Heart left ventricle (tissue), 16 donors: Measurements from ENCODE around the gene EGR4. TPM values are rescaled to one million over a fixed set of nuclear protein-coding genes. Genes with fewer than 3 reads are reported as not detected.

ENCODE experiments used
- ATAC-seq, 4 donors: fragments of 200-7000 bp; cut with Tn5 transposase; one replicate each; pipeline ENCODE4 v1.9.1; 2020 to 2022; ENCODE audit warnings: moderate library complexity in 4 of 4, mild to moderate bottlenecking in 3 of 4, moderate number of reproducible peaks in 1 of 4
- DNase-seq, 5 donors: peaks; one replicate each; pipeline ENCODE4 v3.0.0-alpha.2; 2020
- H3K27ac ChIP-seq, 12 donors: fragments of 200-600 bp; sonication (generic) in 4 of 12; one replicate each; pipeline versions ENCODE4 v1.5.0 to v1.8.0; 2016 to 2022; ENCODE audit warnings: mild to moderate bottlenecking in 2 of 12
- H3K27me3 ChIP-seq, 9 donors: fragments of 200-600 bp; sonication (generic) in 2 of 9; one replicate each; pipeline versions ENCODE4 v1.5.1 to v1.8.0; 2016 to 2022; ENCODE audit warnings: mild to moderate bottlenecking in 3 of 9
- H3K36me3 ChIP-seq, 9 donors: fragments of 200-600 bp; sonication (generic) in 2 of 9; one replicate each; pipeline versions ENCODE4 v1.5.0 to v1.8.0; 2018 to 2022; ENCODE audit warnings: mild to moderate bottlenecking in 2 of 9
- H3K4me1 ChIP-seq, 12 donors: fragments of 200-600 bp; sonication (generic) in 4 of 12; one replicate each; pipeline versions ENCODE4 v1.5.0 to v1.8.0; 2016 to 2022; ENCODE audit warnings: mild to moderate bottlenecking in 3 of 12
- H3K4me3 ChIP-seq, 12 donors: fragments of 200-600 bp; sonication (generic) in 4 of 12; one replicate each; pipeline versions ENCODE4 v1.5.0 to v1.8.0; 2017 to 2022; ENCODE audit warnings: mild to moderate bottlenecking in 9 of 12, moderate library complexity in 4 of 12
- H3K9me3 ChIP-seq, 12 donors: fragments of 200-600 bp; sonication (generic) in 4 of 12; one replicate each; pipeline versions ENCODE4 v1.5.0 to v1.8.0; 2016 to 2022; ENCODE audit warnings: mild to moderate bottlenecking in 1 of 12
- CTCF ChIP-seq, 12 donors: fragments of 200-600 bp; sonication (generic) in 4 of 12; IDR thresholded peaks; one replicate each; pipeline versions ENCODE4 v1.5.0 to v1.8.0; 2018 to 2022; ENCODE audit warnings: antibody characterized with exemption in 12 of 12, mild to moderate bottlenecking in 5 of 12
- POLR2A ChIP-seq, 2 donors: fragments of 450-650 bp; IDR thresholded peaks; one replicate each; pipeline ENCODE4 v1.6.1; 2017; ENCODE audit warnings: antibody characterized with exemption in 2 of 2, mild to moderate bottlenecking in 2 of 2, moderate library complexity in 2 of 2
- WGBS, 4 donors: extraction: QIAGEN DNeasy Blood & Tissue Kit in 2 of 4; methylation state at CpG; one replicate each; pipeline versions ENCODE4 v1.1.5 to v1.1.7; 2013 to 2018; 5-methylcytosine and 5-hydroxymethylcytosine counted together
- intact Hi-C, 10 donors: fragments of 100-400 bp; cut with DNase I; formaldehyde crosslinking; loops; one replicate each; pipeline versions ENCODE4 v1.11.1 to v1.14.2; 2022
- polyA plus RNA-seq, 2 donors: library from polyadenylated mRNA; stranded (reverse); fragments of 200-250 nt; gene quantifications; one replicate each; pipeline ENCODE4 v1.2.3, GENCODE V29; 2013
- total RNA-seq, 9 donors: library from RNA; depleted of rRNA in 2 of 9; stranded (reverse); fragments of >200 nt in 2 of 9; fragmentation: NEBNext Ultra II Directional in 3 of 9; extraction: Animal tissue kit (Norgen Biotek cat#: 25700) in 3 of 9; gene quantifications; one replicate each; pipeline versions ENCODE4 v1.1.0 to v1.2.4, GENCODE V29; 2016 to 2023
- donor health status: ischemic (EF 13 %, LVEDD 7.1; RV severe dilation, severe dysfunction).
- donor health status: healthy with polysubstance abuse.
- donor health status: DM: no; HTN: yes; CAD: no.
- donor health status: DM: no; HTN: no; CAD: no.
- donor health status: ischemic (EF 25% LVEDD 6.9; RV normal size, moderate dysfunction).
- donor health status: ischemic (EF 25% LVEDD 5.7; RV mildly dilated, moderate dysfunction).
- donor health status: healthy.
- donor health status: DM: yes; HTN: yes; CAD: no.
- donor health status: ischemic (EF 35%, LVEDD 5.7; RV mildly dilated, moderate dysfunction).
- donor health status: nonischemic (EF 11% LVEDD 7.7; RV severe dilation, severe dysfunction).
- donor health status: DM: yes; HTN: yes; CAD: no.
- donor health status: PGD.
- donor health status: ischemic (EF 29% LVEDD 5.4; RV normal size, mild dysfunction).
- donor health status: nonischemic (EF 23%, LVEDD 6.1; RV moderate dilation, normal function).

EGR4 gene
- total and polyA plus RNA-seq, 11 donors, result not detected

GRCh38 chr2:73257425-73258125, 35.8 kb downstream of the EGR4 start:
- no peaks in the 10 kb centered on the region for H3K9me3 ChIP-seq
- no peaks in the 10 kb centered on the region for H3K27me3 ChIP-seq
- peaks cover 0 to 30% (median 24%) of the 10 kb centered on the region in 9 donors for H3K36me3 ChIP-seq
- H3K4me1 ChIP-seq, result no peaks in the 10 kb centered on the region
- ATAC-seq, result no peak
- no peak for TF ChIP-seq POLR2A (IDR thresholded peaks at IDR 0.05)
- no peak overlapping the region for H3K27ac ChIP-seq
- no peak overlapping the region for H3K4me3 ChIP-seq
- WGBS, 4 donors, result 54 to 65% (median 59%) methylated on average over 8 to 10 of the region's 10 CpGs
- peak in 1 of 5 donors; percentile 71 for DNase-seq
- intact Hi-C loops, result no loop called here

DNA sequence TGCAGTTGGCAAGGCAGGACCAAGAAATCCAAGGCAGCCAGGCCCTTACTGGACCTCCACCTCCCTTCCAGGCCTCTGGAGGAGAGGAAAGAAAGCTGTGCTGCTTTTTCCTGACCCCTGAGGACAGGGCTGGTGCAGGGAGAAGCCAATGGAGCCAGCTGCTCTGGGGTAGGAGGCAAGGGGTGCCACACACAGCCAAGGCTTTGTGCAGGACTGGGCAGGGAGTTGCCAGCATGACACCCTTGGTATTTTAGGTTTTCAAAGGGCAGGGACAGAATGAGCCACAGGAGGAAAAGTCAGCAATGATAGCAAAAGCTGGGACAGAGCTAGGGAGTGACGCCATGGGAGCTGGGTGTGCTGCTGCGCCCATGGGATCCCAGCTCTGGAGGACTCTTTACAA, 36.3 kb downstream of the EGR4 start:
- H3K27ac ChIP-seq, result no peak overlapping the region
- intact Hi-C loops, result no loop called here
- no peaks in the 10 kb centered on the region for H3K4me1 ChIP-seq
- WGBS, 4 donors, result 90 to 100% (median 97%) methylated on average over 2 of the region's 2 CpGs; no CpG with 5 or more reads in 1 of the 4 donors
- no peak for TF ChIP-seq POLR2A (IDR thresholded peaks at IDR 0.05)
- TF ChIP-seq CTCF (IDR thresholded peaks at IDR 0.05), result no peak
- DNase-seq (no peak), ATAC-seq (no peak)
- no peak overlapping the region for H3K4me3 ChIP-seq
- H3K9me3 ChIP-seq, result no peaks in the 10 kb centered on the region
- H3K36me3 ChIP-seq, result peaks cover 0 to 35% (median 29%) of the 10 kb centered on the region in 9 donors
- no peaks in the 10 kb centered on the region for H3K27me3 ChIP-seq

GRCh38 chr2:73256618-73256922, 36.8 kb downstream of the EGR4 start:
- 77 to 97% (median 84%) methylated on average over 1 of the region's 1 CpG for WGBS, 4 donors
- Histone ChIP-seq H3K4me3 (no peak overlapping the region), H3K4me1 (no peaks in the 10 kb centered on the region), H3K9me3 (no peaks in the 10 kb centered on the region), H3K36me3 (peaks cover 0 to 40% (median 34%) of the 10 kb centered on the region in 9 donors), H3K27ac (no peak overlapping the region), H3K27me3 (no peaks in the 10 kb centered on the region)
- ATAC-seq (no peak), DNase-seq (no peak)
- TF ChIP-seq POLR2A (IDR thresholded peaks at IDR 0.05), result no peak
- no peak for TF ChIP-seq CTCF (IDR thresholded peaks at IDR 0.05)
- intact Hi-C loops, result no loop called here

- Histone ChIP-seq H3K4me1 (no peaks in the 10 kb centered on the region), H3K27me3 (no peaks in the 10 kb centered on the region), H3K4me3 (no peak overlapping the region), H3K36me3 (peaks cover 0 to 45% (median 39%) of the 10 kb centered on the region in 9 donors), H3K27ac (no peak overlapping the region), H3K9me3 (no peaks in the 10 kb centered on the region)
- TF ChIP-seq CTCF (IDR thresholded peaks at IDR 0.05), result no peak
- TF ChIP-seq POLR2A (IDR thresholded peaks at IDR 0.05), result no peak
- 60 to 76% (median 73%) methylated on average over 4 to 5 of the region's 5 CpGs for WGBS, 4 donors
- ATAC-seq (no peak), DNase-seq (no peak)
- intact Hi-C loops, result no loop called here
Measured at GRCh38 chr2:73255907-73256617, 37.3 kb downstream of the EGR4 start.
